NCI-H128 (cell line): ENCODE data around the gene CNKSR2.

Source experiments
- DNase-seq: peaks from one replicate; lab custom pipeline; 2025; ENCODE audit not compliant: unreplicated experiment; lab: John Stamatoyannopoulos, UW

Gene CNKSR2

DNA sequence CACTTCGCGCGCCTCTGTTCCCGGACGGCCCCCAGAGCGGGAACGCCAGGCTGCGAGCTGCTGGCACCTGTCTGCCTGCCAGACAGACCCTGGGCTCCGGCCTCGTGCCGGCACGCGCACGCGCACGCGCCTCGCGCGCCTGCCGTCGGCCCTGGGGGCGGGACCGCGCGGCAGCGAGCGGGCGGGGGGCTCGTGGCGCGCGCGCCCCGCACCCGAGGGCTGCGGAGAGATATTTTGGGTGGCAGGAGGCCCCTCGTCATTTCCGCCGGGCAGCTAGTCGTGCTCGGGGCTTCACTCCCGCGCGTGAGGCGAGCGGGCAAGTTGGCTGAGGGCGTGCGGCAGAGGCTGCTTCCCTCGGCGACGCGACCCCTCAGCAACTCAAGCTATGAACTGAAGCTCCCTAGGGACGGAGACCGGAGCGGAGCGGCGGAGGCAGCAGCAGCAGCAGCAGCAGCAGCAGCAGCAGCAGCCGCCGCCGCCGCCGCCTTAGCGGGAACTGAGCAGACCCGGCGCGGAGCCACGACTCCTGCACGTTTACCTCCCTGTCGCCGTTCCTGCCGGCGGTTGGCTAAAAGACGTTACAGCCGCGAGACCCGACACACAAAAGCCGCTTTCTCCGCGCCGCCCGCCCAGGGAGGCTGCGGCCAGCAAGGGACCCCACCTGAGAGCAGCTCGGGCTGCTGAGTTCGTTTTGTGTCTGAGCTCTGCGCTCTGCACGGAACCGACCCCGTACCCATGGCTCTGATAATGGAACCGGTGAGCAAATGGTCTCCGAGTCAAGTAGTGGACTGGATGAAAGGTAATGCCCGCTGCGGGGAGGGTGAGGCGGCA is at the start of gene CNKSR2:
TSS of gene CNKSR2 (plus strand) at position 256 of the 831 bp plus-strand sequence. CDS start at position 736, 480 bp downstream.
- DNase-seq = peak; percentile 59

DNA sequence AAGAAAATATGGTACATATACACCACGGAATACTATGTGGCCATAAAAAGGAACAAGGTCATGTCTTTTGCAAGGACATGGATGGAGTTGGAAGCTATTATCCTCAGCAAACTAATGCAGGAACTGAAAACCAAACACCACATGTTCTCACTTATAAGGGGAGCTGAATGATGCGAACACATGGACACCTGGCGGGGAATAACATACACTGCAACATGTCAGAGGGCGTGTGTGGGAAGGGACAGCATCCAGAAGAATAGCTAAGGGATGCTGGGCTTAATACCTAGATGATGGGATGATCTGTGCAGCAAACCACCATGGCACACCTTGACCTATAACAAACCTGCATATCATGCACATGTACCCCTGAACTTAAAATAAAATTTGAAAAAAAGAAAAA is 19.5 kb upstream of the CNKSR2 start:
- DNase-seq = no peak

DNA sequence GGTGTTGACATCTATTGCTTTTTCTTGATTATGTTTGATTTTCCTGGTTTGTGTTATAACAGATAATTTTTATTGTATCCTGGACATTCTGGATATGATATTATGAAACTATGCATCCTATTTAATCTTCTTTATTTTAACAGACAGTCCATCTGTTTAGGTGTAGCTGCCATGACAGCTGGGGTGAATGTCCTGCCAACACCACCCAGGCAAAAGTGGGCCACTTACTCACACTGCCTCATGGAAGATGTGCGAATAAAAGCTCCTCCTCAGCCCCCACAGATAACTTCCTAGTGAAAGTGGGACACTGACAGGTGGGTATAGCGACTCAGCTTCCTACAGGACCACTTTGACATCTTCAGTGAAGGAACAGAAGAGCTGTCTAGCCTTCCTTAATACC is 18.4 kb upstream of the CNKSR2 start:
- no peak for DNase-seq

DNA sequence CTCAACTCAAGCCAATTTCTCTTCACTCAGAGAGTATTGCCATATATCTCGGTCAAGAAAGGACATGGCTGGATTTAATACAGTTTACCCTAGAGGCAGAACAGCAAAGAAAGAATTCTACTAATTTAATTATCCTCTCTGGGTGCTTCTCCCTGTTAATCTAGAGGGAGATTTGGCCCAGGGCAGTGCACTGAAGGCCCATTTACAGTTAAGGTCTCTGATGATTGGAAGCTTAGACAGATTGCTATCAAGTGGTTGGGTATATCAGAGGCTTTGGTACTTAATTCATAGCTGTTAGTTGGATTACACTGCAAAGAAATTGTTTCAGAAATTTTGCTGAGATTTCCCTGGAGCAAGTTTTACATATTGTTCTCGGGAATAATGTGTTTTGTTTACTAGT is 4.6 kb upstream of the CNKSR2 start:
- no peak for DNase-seq

DNA sequence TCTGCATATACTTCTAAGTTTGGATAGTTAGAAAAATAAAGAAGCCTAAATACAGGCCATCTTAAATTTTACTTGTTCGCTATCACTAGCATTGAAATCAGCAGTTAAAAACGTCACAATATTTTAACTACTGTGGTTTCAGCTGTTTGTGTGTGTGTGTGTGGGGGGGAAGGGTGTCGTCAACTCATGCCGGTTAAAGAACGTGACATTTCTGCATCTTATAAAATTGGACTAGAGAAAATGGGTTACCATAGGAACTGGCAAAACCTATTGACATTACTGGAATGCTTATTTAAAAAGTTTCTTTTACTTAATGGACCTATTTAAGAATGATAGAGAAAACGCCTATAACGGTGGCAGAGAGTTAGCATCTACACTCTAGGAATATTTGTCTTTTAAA is 1.2 kb upstream of the CNKSR2 start:
- DNase-seq = no peak

DNA sequence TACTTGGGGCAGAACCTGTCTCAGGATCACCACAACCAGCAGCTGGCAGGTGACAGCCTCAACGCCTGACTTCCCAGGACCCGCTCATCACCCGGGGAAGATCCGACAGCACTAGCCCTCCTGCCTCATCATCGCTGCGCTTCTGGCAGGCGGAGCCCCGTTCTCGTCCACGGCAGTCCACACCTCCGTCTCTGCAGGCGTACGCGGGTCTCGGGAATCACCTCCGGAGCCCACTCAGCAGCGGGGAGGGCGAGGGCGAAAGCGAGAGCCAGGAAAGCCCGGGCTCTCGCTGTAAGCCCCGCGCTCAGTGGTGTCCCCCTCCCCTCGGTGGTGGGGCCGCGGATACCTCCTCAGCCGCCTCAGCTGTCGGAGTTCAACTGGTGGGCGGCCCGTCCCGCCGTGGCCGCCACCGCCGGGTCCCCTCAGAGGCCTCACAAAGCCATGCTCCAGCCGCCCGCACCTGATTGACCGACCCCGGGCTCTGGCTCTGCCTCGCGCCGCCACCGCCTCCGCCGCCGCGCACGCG is 518 bp upstream of the CNKSR2 start:
- DNase-seq = no peak

DNA sequence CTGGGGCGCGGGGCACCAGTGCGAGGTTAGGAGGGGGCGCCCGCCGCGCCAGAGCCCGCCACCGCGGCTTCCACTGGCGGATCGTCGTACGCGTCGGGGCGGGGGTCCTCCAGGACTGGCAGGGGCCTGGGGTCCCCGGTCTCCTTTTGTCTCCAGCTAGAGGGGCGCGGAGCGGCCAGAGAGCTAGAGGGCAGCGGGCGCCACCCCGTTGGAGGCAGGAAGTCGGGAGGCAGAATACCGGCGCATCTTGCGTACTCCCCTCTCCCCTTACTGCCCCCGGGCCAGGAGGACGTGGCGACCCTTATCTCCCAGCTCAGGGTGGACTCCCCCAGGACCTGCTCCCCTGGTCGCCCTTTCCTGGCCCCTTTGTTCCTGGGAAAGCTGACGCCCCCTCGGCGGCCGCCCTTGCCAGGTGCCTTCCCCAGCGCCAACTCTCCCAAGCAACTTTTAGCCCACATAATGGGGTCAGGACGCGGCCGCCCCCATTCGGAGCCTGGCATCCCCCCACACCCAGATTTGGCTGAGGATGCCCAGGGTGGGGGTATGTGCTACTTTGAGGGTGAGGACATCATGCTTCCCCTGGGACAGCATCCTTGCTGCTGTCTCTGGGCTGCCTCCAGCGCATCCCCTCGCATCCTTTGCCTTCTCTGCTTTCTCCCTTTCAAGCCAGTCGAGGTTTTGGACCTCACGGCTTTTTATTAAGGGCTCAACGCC is 933 bp downstream of the CNKSR2 start:
- DNase-seq = no peak

DNA sequence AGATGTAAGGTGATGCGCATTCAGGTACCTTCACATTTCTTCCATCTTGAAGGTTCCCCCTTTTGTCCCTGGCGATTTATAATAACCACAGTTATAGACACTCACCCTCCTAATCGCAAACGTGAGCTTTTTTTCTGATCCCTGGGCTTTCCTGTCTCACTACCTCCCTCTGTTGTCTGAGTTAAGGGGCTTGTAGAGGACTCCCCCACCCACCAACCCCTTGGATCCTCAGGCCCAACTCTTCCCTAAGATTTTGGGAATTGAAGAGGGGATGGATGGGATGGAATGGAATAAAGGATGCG is 1.4 kb downstream of the CNKSR2 start:
- peak; percentile 9 for DNase-seq

DNA sequence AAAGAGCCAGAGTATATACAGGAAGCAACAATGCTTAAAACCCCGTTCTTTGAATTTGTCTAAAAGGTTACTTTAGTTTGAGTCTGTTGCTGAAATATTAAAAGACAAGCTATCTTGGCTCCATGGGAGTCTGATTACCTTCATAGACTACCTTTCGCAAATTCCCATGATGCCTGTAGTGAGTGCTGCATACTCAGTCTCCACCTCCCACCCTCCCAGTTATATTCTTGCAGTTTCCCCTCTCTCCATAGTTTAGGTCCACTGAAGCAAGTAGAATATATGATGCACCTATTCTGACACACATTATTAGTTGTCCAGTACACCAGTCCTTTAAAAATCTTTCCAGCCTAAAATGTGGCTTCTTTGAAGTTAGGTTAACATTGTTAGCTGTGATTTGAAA is 2.4 kb downstream of the CNKSR2 start:
- DNase-seq = no peak

DNA sequence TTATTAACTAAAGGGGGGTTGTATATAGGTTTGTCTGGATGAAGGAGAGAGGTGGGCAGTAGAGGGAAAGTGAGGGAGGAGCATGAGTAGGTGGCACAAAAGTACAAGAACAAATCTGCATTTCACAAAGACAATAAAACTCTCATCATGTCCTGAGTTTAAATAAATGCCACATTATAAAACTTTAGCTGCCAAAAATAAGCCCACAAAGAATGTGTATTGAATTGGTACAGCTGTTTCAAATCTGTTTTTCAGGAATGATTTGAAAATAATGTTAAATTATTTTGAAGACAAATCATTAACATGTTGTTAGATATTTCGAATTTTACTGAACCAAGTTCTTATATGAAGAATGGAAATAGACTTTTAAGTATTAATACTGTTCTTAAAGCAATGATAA is 5.8 kb downstream of the CNKSR2 start:
- no peak for DNase-seq

DNA sequence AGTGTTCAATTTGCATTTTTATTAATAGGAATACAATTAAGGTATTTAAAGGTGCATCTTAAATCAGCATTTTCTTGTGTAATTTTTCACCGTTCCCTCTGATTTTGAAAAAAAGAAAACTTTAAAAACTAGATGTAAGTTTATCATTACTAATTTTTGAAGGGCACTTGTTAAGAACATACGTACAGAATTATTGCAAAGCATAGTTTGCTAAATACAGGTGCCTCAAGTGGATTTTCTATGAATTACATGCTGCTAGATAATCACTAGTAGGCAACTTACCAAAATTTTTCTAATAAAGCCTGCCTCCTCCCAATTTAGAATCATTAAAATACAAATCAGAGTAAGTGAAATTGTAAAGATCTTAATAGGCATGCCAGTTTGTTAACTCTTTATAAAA is 8.5 kb downstream of the CNKSR2 start:
- no peak for DNase-seq

DNA sequence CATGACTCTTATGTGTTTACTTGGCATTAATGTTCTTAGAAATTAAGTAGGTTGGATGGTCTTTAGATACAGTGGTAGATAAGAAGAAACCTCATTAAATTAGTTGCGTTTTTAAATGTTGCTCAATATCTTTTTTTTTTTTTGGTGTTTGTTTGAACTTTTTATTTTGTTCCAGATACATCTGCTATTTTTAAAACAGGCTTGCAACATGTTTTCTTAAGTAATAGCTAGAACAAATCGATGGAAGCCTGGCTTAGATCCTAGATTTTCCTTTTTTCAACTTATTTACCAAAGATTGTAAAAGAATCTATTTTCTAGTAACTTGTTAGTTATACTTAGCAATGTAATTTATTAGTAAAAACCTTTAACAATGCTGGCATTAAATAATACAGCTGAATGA is 9.3 kb downstream of the CNKSR2 start:
- no peak for DNase-seq

DNA sequence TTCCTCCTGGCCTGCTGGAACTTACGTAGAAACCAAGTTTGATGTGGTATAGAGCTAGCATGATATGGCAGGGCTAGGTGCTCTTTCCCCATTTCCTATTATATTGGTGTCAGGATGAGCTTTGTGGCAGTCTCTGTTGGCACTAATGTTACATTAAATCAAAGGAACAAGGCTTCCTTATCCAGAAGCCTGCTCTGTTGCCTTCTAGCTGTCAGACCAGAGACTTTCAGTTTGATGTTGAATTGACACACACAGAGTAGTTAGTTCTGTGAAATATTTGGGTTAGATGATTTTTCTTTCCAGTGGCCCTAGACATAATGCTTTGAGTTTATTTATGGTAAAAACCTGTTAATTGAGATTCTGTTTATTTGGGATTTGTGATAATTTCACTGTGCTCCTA is 10.0 kb downstream of the CNKSR2 start:
- DNase-seq = no peak

DNA sequence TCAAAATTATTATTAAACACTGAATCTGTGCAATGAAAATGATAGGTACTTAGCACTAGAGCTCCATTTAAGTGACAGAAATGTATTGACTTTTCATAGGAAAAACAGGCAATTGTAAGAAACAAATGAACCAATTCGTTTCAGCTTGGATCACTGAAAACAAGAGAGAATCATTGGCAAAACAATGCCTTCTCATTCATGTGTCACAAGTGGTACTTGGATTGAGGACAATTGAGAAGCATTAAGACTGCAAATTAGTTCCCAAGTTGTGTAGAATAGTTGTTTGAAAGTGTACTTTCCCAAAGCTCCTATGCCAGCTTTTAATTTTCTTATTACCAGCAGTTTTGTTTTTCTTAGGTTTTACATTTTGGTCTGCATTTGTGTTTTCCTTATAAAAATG is 20.6 kb downstream of the CNKSR2 start:
- peak; percentile 9 for DNase-seq

DNA sequence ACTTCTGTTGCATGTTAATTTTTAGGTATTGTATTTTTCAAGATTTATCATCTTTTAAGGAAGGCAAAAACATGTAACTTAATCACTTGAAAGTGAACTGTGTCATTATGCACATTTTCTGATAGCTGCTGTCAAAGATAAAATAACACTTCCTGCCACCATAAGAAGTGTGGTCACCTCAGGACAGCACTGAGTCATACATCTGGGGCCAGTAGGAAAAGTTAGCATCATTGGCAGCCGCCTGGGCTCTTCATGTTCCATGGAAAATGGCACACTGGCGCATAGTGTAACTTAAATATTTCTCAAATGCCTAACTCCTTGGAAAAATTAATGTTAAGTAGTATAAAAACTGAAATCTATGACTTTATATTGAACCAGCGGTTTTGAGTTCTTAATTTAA is 24.2 kb downstream of the CNKSR2 start:
- DNase-seq = no peak

DNA sequence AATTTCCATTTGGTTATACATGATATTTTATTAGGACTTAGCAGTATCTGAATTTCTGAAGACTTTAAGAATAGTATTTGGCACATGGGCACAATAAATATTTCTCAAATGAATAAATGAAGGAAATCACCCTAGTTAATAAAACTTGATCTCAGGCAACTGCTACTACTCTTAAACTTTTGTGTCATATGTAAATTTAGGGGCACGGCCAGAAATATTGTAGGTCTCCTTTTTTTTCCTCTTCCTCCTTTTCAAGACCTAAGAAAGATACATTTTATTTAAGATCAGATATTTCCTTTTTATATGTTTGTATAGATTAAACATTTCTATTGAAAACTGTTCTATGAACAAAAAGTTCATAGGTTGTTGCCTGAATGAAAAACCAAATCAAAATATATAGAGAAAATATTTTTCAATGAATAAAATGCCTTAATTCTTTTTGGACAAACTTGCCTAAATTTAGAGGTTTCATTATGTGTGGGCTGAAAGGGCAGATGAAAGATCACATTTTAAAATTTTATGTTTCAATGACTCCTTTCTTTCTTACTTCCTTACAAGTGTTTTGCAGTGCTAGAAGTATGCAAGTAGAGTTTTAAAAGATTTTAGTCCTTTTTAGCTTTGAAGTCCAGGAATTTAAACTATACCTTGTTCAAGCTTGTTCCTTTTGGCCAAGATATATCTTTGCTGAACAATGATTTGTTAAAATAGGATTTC is 26.3 kb downstream of the CNKSR2 start:
- DNase-seq = no peak

DNA sequence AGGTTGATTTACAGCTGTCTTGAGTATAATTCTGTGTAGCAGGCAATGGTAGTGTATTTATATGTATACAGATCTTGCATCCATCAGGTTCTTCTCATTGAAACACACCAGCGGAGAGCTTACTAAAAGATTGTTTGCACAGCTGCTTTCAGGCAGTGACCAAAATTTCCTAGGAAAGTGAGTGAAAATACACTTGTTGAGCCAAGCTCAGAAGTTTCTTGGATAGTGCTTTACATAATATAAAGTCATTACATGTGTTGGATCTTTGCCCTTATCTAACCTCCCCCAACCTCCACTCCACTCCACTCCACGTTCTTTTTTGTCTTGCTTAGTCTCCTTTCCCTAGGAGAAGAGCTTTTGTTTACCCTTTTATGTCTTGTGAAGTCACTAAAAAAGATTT is 34.1 kb downstream of the CNKSR2 start:
- DNase-seq = no peak

DNA sequence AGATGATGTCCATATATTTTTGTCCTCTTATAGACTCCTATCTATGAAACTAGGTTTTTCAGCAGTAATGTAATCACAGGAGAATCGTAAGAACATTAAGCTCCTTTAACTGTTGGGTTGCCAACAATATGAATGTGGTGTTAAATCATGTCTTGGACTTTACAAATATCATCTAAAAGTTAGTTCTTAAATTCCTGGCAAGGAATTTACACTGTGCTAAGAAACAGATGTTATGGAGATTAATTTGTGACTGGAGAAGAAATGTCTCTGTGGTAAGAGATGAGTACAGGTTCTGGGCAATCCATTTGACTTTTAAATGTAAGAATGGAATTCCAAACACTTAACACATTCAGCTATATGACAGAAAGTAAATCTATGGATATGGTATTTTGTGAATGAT is 34.6 kb downstream of the CNKSR2 start:
- no peak for DNase-seq

DNA sequence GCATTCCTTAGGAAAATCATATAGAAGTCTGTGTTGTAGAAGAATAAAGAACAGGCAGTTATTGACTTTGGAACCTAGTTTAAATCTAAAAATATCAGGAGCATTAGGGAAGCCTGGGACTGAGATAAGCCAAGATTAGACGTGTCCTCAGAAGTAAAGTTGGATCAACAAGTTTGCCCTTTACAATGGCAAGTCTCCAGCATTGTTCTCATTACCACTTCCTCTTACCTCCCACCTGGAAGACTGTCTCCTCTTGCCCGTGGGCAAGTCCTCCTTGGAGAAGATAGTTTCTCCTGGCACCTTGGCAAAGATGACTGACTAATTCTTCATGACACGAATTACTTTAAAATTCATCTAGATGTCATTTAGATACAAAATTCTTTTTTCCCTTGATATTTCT is 37.8 kb downstream of the CNKSR2 start:
- DNase-seq = no peak

DNA sequence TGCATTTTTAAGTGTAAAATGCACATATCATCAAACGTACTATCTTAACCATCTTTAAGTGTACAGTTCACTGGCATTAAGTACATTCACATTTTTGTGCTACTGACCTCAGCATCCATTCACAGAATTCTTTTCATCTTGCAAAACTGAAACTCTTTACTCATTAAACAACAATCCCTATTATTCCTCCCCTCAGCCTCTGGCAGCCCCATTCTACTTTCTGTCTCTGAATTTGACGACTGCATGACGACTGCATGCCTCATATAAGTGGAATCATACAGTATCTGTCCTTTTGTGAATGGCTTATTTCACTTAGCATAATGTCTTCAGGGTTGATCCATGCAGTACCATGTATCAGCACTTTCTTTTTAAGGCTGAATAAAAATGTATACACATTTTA is 38.7 kb downstream of the CNKSR2 start:
- DNase-seq = no peak

DNA sequence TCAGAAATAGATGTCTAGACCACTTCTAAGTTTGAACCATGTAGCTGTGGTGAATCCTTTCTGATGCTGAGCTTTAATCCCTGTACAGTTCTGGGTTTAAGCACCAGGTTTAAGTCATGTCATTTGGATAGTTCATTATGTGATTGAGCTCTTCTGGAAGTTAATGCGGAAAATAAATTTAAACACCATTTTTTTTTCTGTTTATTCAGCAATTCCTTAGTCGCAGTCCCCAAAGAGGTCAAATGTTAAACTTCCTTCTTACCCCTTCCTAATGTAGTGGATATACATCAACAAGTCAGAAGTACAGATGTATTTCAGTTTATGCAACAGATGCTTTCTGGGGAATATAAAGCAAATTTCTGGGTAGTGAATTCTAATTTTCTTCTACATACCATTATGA is 52.9 kb downstream of the CNKSR2 start:
- DNase-seq = no peak

DNA sequence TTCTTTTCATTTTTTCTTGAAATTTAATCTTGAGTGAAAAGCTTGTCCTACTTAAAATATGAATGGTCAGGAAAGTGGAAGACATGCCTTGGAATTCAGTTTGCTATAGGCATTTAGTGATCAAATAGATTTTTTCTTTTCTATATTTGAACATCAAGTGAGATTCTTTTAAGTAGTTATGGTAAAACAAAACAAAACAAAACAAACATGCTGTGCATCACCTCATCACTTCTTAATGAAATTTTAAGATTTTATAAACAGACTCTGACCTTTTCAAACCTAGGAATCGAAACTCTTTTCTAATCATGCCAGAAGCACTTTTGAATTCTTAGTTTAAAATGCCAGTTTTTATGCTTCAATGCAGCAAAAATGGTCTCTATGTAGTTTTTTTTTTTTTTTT is 62.8 kb downstream of the CNKSR2 start:
- DNase-seq = no peak
